ENCODE data around the gene SMS. TPM values are rescaled to one million over a fixed set of nuclear protein-coding genes. Genes with fewer than 3 reads are reported as not detected.
"Not testable (repeated sequence)": the region's sequence is repeated elsewhere in the genome, so short reads cannot be mapped to it uniquely, and the experiment has no call there.

SMS gene
- polyA plus RNA-seq, 3 donors = 132 to 156 (median 150) TPM

DNA sequence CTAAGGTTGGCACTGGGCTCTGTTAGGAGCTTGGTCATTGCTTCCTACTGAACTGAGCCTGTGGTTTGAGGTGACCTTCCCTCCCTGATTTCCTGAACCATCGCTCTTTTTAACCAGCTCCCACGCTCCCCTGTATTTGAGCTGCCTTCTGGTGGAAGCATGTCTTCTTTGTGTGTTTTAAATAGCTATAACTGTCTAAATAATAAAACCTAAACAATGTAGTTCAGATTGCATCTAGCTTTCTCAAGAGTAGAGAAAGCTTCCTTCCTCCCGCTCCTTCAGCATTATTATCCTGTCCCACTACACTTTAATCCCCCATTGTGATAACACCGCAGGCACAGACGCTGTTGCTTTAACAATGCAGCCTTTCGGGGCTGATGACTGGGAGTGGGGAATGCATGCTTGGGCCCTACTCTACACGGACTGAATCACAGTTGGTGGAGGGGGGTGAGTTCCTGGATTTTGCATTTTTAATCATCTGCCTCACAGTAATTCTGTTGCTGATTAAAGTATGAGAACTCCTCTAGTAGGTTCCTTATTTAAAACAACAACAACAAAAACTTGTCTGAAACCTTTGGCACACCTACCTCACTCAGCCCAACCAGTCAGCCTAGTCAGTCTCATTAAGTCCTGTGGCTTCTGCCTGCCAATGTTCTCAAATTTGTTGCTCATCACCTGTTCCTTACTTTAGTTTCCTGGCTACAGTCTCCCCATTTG is 6.6 kb downstream of the SMS start:
- DNase-seq = no peak

DNA sequence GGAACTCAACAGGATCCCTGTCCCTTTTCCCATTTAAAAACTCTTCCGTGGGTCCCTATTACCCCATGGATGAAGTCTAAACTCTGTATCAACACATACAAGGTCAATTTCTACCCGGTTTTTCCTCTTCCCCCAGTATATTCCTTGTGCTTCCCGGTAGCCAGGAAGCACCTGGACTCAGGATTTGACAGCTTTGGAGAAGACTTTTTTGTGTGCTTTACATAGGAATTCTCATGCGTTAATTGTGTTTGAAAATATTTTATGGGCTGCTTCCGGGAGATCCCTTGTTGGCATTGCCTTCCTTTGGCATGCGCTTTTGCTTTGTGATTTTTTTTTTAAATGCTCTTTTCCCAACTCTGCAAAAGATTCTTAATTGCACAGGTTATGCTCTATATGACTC is 7.2 kb downstream of the SMS start:
- DNase-seq = no peak

DNA sequence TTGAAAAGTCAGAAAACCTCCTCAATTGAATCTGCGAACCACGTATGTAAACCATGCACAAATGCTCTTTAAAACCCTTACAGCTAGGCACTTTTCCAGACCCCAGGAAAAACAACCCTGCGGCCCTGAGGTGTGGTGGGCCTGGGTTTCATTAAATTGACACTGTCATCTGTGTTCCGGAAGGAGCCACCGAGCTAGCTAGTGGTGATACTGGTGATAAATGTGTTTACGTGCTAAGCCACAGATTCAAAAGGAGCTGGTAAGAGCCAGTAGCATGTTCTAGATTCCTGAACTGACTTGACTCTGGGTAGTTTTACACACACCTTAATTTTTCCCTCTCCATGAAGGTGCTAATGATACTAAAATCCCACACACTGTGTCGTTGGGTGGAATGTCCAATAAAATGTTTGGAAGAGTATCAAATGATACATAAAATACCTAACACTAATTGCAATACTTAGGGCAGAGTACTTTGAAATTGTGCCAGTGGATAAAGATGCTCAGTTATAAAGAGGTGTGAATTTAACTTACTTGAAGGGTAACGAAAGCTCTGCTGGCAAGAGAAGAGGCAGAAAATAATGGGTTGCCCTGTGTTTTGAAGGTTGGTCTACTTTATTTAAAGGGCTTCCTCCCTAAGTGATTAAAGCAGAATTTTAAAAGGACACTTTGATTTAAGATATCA is 8.5 kb downstream of the SMS start:
- no peak for DNase-seq

DNA sequence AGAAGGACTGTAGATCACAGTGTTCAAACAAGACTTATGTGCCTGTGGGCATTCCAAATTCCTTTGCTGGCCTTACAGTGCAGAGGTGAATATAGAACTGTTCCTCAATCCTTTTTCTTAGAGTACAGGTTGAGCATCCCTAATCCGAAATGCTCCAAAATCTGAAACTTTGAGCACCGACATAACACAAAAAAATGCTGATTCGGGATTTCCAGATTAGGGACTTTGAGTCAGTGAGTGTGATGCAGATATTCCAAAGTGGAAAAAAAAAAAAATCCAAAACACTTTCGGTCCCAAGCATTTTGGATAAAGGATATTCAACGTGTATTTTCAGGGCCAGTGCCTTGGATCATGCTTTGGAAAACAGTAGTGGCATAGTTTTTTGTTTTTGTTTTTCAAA is 9.2 kb downstream of the SMS start:
- no peak for DNase-seq

DNA sequence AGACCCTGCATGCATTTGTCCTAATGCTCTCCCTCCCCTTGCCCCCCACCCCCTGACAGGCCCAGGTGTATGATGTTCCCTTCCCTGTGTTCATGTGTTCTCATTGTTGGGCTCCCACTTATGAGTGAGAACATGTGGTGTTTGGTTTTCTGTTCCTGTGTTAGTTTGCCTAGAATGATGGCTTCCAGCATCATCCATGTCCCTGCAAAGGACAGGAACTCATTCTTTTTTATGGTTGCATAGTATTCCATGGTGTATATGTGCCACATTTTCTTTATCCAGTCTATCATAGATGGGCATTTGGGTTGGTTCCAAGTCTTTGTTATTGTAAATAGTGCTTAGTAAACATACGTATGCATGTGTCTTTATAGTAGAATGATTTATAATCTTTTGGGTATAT is 10.0 kb downstream of the SMS start:
- not testable (repeated sequence) for DNase-seq

DNA sequence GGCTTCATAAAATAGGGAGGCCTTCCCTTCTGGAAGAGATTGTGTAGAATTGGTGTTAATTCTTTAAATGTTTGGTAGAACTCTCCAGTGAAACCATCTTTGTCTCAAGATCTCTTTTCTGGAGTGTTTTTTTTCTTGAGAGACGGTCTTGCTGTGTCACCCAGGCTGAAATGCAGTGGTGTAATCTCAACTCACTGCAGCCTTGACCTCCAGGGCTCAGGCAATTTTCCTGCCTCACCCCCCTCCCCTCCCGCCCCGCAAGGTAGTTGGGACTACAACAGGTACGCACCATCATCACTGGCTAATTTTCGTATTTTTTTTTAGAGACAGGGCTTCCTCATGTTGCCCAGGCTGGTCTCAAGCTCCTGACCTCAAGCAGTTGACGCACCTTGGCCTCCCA is 12.1 kb downstream of the SMS start:
- no peak for DNase-seq

DNA sequence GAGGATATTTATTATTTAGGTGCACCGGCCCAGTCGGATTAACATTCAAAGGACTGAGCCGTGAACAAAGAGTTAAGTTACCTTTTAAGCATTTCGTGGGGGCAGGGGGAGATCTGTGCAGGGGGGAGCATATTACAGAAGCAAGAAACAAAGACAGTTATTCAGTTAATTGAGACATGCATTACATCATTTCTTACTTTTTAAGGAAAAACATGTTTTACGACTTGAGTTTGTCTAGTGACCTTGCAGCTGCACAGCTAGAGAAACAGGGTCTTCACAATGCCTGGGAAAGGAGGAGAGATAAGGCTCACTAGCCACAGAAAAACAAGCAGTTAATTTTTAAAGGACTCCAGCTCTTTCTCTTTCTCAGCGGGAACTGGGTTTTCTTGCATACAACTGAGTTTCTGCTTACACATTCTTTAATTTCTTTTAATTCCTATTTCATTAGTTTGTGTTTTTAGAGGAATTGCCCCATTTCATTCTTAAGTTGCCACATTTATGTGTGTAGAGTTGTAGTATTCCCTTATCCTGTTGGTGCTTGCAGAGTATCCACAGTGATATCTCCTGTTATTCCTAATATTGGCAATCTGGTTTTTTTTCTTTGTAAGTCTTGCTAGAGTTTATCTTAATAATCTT is 12.8 kb downstream of the SMS start:
- DNase-seq = not testable (repeated sequence)

DNA sequence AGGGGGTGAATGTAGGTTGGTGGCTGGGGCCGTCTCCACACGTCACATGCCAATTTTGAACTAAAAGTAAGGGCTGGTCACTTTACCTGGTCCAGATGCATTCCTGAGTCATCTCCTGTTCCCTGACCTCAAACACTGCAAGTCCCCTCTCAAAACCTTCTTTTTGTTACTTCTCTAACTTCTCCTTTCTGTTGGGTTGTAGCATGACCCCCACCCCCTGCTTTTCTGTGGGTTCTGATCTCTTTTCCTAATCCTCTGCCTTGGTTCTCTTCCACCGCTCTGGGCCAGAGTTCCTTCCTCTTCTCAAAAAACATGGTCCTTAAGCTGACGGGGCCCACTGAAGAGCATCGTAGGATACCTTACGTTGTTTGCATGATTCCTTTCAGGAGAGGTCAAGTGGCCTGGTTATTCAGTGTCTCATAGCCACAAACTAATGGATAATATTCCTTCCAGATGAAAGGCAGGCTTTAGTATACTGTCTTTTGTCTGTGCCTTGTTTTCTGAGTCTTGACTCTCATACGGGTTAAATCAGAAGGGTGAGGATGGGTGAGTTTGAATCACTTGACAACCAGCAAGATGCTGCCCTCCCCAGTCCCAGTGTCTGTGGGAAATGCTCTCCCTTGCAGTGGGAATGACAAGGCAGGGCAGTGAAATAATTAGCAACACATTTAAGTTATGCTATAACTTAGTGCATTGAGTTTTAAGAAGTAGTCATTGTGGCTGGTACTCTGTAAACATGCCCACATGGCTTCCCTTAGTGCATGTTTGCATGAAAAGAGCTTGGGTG is 15.1 kb downstream of the SMS start:
- DNase-seq = no peak

DNA sequence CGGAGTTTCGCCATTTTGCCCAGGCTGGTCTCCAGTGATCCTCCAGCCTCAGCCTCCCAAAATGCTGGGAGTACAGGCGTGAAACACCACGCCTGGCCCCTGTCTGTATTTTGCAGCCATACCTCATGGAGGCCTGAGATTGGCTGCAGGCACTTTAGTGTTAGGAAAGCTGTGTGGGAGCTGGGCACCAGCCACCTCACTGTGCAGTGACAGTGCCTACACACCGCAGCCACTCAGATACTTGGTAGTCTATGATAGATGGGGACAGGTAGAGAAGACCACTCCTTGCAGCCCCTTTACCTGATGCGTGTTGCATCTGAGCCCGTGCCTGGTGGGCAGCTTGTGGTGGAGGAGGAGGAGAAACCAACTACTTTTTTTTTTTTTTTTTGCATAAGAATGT is 16.3 kb downstream of the SMS start:
- no peak for DNase-seq

DNA sequence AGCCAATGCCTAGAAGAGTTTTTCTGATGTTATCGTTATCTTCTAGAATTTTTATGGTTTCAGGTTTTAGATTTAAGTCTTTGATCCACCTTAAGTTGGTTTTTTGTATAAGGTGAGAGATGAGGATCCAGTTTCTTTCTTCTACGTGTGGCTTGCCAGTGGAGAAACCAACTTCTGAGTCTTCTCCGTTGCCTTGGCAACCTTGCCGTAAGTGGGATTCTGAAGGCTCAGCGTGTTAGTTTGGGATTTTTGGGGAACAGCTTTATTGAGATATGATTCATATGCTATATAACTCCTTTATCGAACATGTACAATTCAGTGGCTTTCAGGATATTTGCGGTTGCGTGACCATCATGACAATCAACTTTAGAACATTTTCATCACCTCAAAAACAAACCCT is 17.7 kb downstream of the SMS start:
- DNase-seq = no peak

DNA sequence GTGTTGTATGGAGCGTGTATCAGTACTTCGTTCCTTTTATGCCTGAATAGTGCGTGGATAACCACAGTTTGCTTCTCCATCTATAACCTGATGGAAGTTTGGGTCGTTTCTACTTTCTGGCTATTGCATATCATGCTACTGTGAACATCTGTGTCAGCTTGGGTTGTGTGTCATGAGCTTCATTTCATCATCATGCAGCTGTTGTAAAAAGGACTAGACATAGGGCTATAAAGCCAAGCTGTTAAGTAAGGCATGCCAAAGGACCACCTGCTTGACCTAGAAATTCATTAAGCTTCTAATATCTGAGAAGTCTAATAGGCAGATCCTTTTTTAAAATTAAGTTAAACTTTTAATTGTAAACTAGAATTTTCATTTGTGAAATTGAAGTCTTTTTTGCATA is 18.4 kb downstream of the SMS start:
- DNase-seq = no peak

DNA sequence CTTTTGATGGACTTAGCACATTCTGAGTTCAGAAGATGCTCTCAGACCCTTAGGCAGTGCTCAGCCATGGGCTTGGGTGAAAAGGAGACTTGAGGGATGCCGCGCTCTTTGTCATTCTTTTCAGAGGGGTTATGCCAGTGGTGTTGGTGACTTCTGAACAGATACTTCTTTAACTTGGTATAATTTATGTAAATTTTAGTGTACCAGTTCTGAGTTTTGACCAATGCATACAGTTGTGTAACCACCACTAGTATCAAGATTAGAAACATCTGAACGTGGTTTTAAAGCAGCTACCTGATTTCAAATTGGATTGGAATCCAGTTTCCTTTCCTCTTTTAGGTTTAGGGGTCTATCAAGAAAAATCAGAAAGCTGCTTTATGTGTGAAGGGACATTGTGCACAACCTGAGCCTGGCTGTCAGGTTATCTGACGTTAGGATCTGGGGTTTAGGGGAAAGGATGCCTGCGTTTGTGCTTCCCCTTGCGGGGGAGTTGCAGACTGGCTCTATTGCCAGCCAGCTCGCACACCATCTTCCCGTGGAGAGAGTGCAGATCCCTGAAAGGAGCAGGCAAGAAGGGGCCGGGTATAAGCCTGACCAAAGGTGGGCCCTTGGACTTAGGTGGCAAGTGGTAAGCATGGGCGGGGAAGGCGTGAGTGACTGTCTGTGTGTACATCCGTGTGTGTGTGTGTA is 19.0 kb downstream of the SMS start:
- DNase-seq = no peak

DNA sequence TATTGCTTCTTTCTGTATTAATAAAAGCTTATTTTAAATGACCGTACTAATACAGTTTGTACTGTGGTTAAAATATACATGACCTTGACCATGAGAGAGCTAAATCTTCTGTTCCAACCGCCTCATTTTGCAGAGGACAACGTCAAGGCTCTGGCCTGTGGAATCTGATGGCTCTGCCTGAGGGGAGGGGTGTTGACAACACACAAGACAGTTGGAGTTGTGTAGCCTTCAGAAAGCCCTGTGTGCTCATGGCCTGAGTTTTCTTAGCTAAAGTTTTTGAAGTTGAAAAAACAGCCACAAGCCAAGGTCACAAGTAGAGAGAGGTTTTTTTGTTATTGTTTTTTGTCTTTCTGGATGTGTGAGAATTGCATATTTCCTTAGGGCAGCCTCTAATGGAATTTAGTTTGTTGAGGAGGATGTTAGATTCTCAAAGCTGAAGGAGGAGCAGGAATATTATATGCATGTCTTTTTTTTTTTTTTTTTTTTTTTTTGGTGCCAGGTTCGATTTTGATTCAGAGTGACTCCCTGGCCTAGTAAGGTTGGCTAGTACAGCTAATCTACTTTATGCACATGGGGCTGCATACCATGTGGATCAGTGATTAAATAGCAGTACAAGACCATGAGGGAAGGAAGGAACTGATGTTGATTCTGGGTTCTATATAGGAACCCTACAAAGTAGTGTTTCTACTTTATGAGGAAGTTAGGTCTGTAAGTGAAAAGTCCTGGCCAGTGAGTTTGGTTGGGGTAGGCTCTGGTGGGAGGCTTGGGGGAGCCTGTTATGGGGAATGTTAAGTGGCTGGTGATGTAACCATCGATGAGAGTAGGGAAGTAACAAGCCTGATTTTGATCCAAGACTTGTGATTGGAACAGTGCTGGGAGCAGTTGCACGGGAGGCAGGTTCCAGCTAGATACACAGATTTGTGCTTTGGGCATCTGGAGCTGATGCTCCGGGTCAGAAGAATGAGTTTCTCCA is 20.3 kb downstream of the SMS start:
- DNase-seq = no peak

DNA sequence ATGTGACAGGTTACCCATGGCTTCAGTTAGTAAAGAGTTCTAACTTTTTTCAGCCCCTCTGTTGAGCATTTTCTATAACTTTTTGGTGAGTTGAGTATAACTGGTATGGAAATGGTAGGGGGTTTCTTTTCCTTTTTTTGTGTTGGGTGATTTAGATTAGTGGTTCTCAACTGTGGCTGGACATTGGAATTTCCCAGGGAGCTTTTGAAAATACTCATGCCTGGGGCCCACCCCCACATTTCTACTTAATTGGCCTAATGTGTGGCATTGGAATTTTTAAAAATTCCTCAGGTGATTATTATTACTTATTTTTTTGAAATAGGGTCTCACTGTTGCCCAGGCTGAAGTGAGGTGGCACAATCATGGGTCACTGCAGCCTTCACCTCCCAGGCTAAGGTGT is 21.9 kb downstream of the SMS start:
- no peak for DNase-seq

DNA sequence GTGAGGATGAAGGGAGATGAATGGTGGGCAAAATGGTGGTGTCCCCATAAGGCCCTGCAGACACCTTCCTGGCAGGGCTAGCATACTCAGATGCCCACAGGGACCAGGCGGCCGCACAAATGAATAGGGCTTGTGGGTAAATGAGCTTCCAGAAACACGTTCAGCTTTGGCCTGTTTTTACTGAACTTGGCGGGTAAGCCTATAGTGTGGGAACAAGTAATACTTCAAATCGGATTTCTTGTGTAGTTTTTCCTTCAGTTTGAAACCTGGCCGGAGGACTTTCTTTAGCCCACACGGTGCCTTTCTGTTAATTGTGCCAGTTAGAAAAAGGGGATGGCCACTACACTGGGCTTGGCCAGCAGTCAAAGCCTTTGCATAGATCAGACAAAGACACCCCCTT is 22.8 kb downstream of the SMS start:
- no peak for DNase-seq

DNA sequence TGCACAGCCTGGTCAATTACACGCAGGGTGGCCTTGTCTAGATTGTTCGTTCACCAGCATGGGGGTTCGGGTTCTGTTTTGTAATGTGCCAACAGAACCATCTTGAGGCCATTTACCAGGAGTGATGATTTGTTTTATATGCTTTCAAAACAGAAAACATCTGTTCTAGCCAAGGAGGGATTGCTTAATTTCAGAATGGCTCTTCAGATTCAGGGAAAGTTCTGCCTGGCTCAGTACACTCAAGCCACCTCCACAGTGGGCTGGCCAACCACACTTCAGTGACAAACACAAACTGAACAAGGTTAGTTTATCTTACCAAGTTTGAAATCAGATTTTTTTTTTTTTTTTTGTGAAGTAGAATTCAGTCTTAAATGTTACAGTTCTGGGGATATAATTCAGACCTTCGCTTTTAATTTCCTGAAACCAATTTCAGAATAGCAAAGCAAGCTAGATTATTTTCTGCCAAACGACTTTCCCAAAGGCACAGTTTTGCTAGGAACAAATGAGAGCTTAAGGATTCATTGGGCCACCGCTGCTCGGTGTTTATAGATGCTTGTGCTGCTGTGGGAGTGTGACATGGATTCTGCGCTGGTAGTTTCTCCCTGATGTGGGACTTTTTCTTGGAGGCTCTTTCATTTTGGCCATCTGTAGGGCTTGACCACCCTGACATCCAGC is 23.4 kb downstream of the SMS start:
- no peak for DNase-seq

DNA sequence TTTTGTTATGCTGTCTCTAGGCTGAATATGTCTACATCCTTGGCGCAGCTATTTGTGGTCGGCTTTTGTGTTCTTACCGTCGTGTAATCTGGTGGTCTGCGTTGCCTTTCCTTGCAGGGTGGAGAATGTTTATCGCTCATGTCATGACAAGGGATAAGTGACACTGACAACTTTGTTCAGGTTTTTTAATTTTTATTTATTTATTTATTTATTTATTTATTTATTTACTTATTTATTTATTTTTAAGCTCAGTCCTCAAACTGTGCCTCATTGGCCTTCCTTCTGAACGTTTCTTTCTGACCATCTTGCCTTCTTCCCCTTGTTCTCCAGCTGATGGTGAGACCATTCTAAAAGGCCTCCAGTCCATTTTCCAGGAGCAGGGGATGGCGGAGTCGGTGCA is 26.4 kb downstream of the SMS start:
- DNase-seq = no peak

DNA sequence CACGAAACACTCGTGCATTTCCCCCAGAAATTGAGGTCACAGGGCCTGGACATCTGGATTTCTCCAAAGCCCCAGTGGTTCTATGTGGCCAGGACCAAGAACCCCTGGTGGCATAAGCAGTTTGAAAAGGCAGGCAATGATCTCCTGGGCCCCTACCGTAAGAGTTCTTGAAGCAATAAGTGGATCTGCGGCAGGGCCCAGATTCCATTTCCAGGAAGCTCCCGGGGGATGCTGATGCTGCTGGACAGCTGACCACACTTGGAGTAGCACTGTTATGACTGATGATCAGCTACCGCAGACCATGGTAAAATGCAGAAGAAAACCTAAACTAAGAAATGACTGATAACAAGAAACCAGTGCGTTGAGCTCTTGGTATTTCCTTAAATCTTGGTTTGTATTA is 27.8 kb downstream of the SMS start:
- no peak for DNase-seq

DNA sequence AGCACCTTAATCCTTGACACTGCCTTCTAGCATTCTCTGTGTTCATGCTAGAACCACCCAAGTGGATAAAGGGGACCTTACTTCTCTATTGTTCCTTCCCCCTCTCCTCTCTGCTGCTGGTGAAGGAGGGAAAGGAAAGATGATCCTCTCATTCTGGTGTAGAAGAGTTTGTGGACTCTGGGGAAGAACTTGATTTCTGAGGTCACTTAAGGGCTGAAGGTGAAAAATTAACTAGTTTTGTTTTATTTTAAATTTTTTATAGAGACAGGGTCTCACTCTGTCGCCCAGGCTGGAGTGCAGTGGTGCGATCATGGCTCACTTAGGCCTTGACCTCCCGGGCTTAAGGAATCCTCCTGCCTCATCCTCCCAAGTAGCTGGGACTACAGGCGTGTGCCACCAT is 29.8 kb downstream of the SMS start:
- no peak for DNase-seq

DNA sequence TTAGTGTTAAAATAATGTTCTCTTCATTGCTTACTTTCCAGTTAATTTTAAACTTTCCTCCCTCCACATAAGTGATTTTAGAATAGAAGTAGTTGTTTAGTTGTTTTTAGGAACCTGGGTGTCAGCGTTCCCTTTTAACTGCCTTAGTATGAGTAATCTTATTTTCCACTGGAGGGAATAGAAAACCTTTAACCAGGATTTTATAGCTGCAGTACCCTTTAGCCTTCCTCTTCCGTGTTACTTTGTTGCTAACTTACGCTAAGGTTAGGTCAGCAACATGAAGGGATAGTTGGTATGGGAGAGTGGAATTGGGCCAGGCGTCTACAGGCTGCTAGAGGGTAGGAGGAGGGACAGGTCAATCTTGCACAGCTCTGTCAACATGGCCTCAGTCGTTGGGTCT is 31.5 kb downstream of the SMS start:
- DNase-seq = no peak

Measured in renal pelvis (tissue), 4 donors.